Measurements from ENCODE around the gene DUSP28.

GRCh38 chr2:240589375-240589774 lies 29.2 kb downstream of the DUSP28 start:
- TF ChIP-seq CTCF (IDR thresholded peaks at IDR 0.05) = no peak
- TF ChIP-seq POLR2A (IDR thresholded peaks at IDR 0.05) = no peak
- no peak for TF ChIP-seq POLR2AphosphoS5 (IDR thresholded peaks at IDR 0.05)
- no peak for TF ChIP-seq EP300 (IDR thresholded peaks at IDR 0.05)
